ENCODE data around the gene PPFIBP1. TPM values are rescaled to one million over a fixed set of nuclear protein-coding genes. Genes with fewer than 3 reads are reported as not detected.

Gene PPFIBP1
- total and polyA plus RNA-seq, 2 donors (not counting 1 experiment from before 2014, with no cell fraction given) = 3.3 to 15.0 TPM

DNA sequence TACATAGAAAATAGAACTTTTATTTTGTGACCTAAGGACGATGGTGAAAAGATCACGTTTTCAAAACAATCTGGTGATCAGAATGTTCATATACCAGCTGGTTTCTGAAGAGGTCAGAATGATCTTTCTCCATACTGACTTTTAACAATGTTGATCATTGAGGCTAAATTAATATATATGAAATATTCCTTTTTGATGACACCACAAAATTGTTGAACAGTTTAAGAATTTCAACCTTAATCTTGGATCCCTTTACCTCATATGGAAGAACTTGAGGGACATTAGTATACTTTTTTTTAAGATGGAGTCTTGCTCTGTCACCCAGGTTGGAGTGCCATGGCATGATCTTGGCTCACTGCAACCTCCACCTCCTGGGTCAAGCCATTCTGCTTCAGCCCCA lies 169.4 kb downstream of the PPFIBP1 start:
- H3K4me3 ChIP-seq (ENCODE audit: control extremely low read depth in 1 of 5, extremely low read depth in 1 of 5, insufficient read depth in 1 of 5, low read depth in 2 of 5, low read length in 4 of 5) = no peak overlapping the region
- no peaks in the 10 kb centered on the region for H3K79me2 ChIP-seq (ENCODE audit: control insufficient read depth, insufficient read depth, low read length)
- no peaks in the 10 kb centered on the region for H3K9me3 Mint-ChIP-seq (ENCODE audit: insufficient read depth)
- no CpG with 5 or more reads among the region's 2 CpGs for WGBS (ENCODE audit: insufficient coverage)
- ChIA-PET POLR2A (no interaction called here), CTCF (no interaction called here)
- no peaks in the 10 kb centered on the region for H3K4me1 ChIP-seq (ENCODE audit: control insufficient read depth in 2 of 2, insufficient read depth in 2 of 2, low read length in 2 of 2)
- TF ChIP-seq, protein P1, sequence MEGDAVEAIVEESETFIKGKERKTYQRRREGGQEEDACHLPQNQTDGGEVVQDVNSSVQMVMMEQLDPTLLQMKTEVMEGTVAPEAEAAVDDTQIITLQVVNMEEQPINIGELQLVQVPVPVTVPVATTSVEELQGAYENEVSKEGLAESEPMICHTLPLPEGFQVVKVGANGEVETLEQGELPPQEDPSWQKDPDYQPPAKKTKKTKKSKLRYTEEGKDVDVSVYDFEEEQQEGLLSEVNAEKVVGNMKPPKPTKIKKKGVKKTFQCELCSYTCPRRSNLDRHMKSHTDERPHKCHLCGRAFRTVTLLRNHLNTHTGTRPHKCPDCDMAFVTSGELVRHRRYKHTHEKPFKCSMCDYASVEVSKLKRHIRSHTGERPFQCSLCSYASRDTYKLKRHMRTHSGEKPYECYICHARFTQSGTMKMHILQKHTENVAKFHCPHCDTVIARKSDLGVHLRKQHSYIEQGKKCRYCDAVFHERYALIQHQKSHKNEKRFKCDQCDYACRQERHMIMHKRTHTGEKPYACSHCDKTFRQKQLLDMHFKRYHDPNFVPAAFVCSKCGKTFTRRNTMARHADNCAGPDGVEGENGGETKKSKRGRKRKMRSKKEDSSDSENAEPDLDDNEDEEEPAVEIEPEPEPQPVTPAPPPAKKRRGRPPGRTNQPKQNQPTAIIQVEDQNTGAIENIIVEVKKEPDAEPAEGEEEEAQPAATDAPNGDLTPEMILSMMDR (IDR thresholded peaks at IDR 0.05) = no peak
- TF ChIP-seq EZH2 (IDR thresholded peaks at IDR 0.05; ENCODE audit: borderline replicate concordance, insufficient read depth, low read depth, low read length, poor library complexity, severe bottlenecking) = no peak
- peaks cover 0 to 3% of the 10 kb centered on the region in 2 experiments for H3K36me3 ChIP-seq (replicated peaks in 1 of 2; ENCODE audit: control extremely low read depth in 1 of 2, control insufficient read depth in 1 of 2, extremely low read depth in 1 of 2, insufficient read depth in 2 of 2, low read length in 1 of 2)
- intact Hi-C loops (cut with micrococcal nuclease) = no loop called here
- peaks cover 6% of the 10 kb centered on the region for H3K27me3 Mint-ChIP-seq
- ATAC-seq (ENCODE audit: low read depth) = no peak
- no peak overlapping the region for H3K9ac ChIP-seq (ENCODE audit: low read length)
- H4K20me1 ChIP-seq (ENCODE audit: control insufficient read depth, insufficient read depth, low read length, poor library complexity, severe bottlenecking) = no peaks in the 10 kb centered on the region
- no peak overlapping the region for H3K4me2 ChIP-seq (replicated peaks; ENCODE audit: low read depth, low read length, poor library complexity, severe bottlenecking)
- H3K4me3 Mint-ChIP-seq = no peak overlapping the region
- H3K27ac Mint-ChIP-seq = no peak overlapping the region
- no peak overlapping the region for H3K27ac ChIP-seq (ENCODE audit: low read length in 2 of 2)
- no peaks in the 10 kb centered on the region for H3K4me1 Mint-ChIP-seq
- H3K9me3 ChIP-seq (ENCODE audit: control extremely low read depth in 1 of 3, control insufficient read depth in 2 of 3, insufficient read depth in 1 of 3, low read length in 2 of 3) = no peaks in the 10 kb centered on the region
- H2AFZ ChIP-seq (ENCODE audit: insufficient read depth, low read depth, low read length, poor library complexity, severe bottlenecking) = no peak overlapping the region
- DNase-seq = no peak
- H3K27me3 ChIP-seq (replicated peaks in 1 of 4; ENCODE audit: control extremely low read depth in 1 of 4, control insufficient read depth in 3 of 4, insufficient read depth in 4 of 4, low read length in 3 of 4) = no peaks in the 10 kb centered on the region

DNA sequence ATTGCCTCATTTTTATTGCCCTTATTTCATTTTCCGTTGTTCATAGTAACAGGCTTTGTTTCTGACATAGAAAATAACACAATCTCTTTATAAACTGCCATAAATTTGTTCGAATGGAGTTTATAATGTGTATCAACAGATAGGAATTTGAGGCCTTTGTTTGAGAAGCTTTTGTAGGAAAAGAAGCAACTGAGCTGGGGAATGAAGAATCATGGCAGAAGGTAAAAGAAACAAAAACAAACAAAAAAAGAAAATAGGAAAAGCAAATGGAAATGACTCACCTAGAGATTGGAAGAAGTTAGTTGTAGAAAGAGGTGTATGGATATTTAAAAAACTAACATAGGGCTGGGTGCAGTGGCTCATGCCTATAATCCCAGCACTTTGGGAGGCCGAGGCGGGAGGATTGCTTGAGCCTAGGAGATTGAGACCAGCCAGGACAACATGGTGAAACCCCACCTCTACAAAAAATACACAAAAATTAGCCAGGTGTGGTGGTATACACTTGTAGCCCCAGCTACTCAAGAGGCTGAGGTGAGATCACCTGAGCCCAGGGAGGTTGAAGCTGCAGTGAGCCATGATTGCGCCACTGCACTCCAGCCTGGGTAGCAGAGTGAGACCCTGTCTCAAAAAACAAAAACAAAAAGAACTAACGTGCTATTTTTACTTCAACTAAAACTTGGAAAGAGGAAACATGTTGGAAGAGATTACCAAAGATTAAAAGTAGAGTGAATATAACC lies 171.7 kb downstream of the PPFIBP1 start:
- H3K27me3 Mint-ChIP-seq = peaks cover 10% of the 10 kb centered on the region
- POLR2A ChIA-PET = no interaction called here
- no peak for ATAC-seq (ENCODE audit: low read depth)
- Histone ChIP-seq H3K27ac (ENCODE audit: low read length in 2 of 2) (no peak overlapping the region), H4K20me1 (ENCODE audit: control insufficient read depth, insufficient read depth, low read length, poor library complexity, severe bottlenecking) (no peaks in the 10 kb centered on the region), H3K4me1 (ENCODE audit: control insufficient read depth in 2 of 2, insufficient read depth in 2 of 2, low read length in 2 of 2) (no peaks in the 10 kb centered on the region), H2AFZ (ENCODE audit: insufficient read depth, low read depth, low read length, poor library complexity, severe bottlenecking) (no peak overlapping the region), H3K36me3 (replicated peaks in 1 of 2; ENCODE audit: control extremely low read depth in 1 of 2, control insufficient read depth in 1 of 2, extremely low read depth in 1 of 2, insufficient read depth in 2 of 2, low read length in 1 of 2) (peaks cover 0 to 3% of the 10 kb centered on the region in 2 experiments), H3K4me3 (ENCODE audit: control extremely low read depth in 1 of 5, extremely low read depth in 1 of 5, insufficient read depth in 1 of 5, low read depth in 2 of 5, low read length in 4 of 5) (no peak overlapping the region), H3K4me2 (replicated peaks; ENCODE audit: low read depth, low read length, poor library complexity, severe bottlenecking) (no peak overlapping the region), H3K27me3 (replicated peaks in 1 of 4; ENCODE audit: control extremely low read depth in 1 of 4, control insufficient read depth in 3 of 4, insufficient read depth in 4 of 4, low read length in 3 of 4) (no peaks in the 10 kb centered on the region), H3K9me3 (ENCODE audit: control extremely low read depth in 1 of 3, control insufficient read depth in 2 of 3, insufficient read depth in 1 of 3, low read length in 2 of 3) (no peaks in the 10 kb centered on the region), H3K9ac (ENCODE audit: low read length) (no peak overlapping the region), H3K79me2 (ENCODE audit: control insufficient read depth, insufficient read depth, low read length) (no peaks in the 10 kb centered on the region)
- H3K4me3 Mint-ChIP-seq = no peak overlapping the region
- 93% methylated on average over 2 of the region's 6 CpGs for WGBS (ENCODE audit: insufficient coverage)
- TF ChIP-seq, protein P1 (IDR thresholded peaks at IDR 0.05) = no peak
- no peak for TF ChIP-seq EZH2 (IDR thresholded peaks at IDR 0.05; ENCODE audit: borderline replicate concordance, insufficient read depth, low read depth, low read length, poor library complexity, severe bottlenecking)
- CTCF ChIA-PET = interaction anchor here (0.6 kb wide), 1 partner anchor 38 kb away, joined by 3 read pairs; no protein-coding TSS in a partner anchor
- H3K9me3 Mint-ChIP-seq (ENCODE audit: insufficient read depth) = no peaks in the 10 kb centered on the region
- no peak for DNase-seq
- intact Hi-C loops (cut with micrococcal nuclease) = no loop called here
- H3K4me1 Mint-ChIP-seq = no peaks in the 10 kb centered on the region
- H3K27ac Mint-ChIP-seq = no peak overlapping the region
